ENCODE data around the gene EXD3. TPM values are rescaled to one million over a fixed set of nuclear protein-coding genes. Genes with fewer than 3 reads are reported as not detected.
A peak's percentile ranks its signal among the peaks of the same experiment; 100 is the strongest.

Gene EXD3
- polyA plus RNA-seq, 2 of the 4 experiments (the other 2 are of a cell fraction): 3.4 to 4.5 TPM

DNA sequence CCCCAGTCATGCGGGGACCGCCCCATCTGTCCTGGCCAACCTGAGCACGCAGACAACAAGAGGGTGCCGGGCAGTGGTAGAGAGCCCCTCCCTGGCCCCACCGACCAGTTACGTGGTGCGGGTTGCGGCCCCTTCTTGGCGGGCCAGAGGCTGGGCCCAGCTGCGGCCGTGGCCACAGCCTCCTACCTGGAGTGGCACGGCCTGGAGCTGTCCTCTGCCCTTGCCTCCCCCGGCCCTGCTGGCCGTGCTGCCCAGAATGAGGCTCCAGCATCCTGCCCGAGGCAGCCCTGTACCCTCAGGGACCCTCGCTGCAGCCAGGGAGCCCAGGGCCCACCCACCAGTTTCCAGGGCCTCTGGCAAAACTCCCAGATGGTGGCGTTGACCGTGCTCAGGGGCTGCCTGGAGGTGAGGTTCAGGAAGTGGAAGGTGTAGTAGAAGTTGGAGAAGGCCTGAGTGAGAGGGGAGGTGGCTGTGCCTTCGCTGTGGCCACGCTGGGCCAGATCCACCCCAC, 12.5 kb upstream of the EXD3 start:
- H3K9me3 ChIP-seq: no peaks in the 10 kb centered on the region
- FAIRE-seq (no peak), DNase-seq (ENCODE audit: low read depth in 1 of 2, low spot score in 1 of 2) (no peak), ATAC-seq (peak in 1 of 2 experiments; percentile 7; a peak in 3 of 6 replicates)
- CTCF ChIA-PET: interaction anchor here (0.6 to 7.4 kb wide), 4 partner anchors 10 to 139 kb away, joined by 3 to 86 read pairs (median 4); partner anchors contain the start of genes EXD3 and NOXA1
- POLR2A ChIA-PET: no interaction called here
- peak overlapping the region; percentile 69 for H3K4me2 ChIP-seq
- H3K4me3 ChIP-seq: no peak overlapping the region
- peak overlapping the region; percentile 69 to 76 for H3K27ac ChIP-seq
- TF ChIP-seq RAD21 (conservative IDR thresholded peaks at IDR 0.05 in 1 of 2, IDR thresholded peaks at IDR 0.05 in 1 of 2) (no peak), EHF (CRISPR knock-in tag; IDR thresholded peaks at IDR 0.05) (no peak), NFE2L2 (conservative IDR thresholded peaks at IDR 0.05; ENCODE audit: low read length) (no peak), TP53 (CRISPR knock-in tag; IDR thresholded peaks at IDR 0.05) (no peak), TFCP2L1 (CRISPR knock-in tag; IDR thresholded peaks at IDR 0.05) (no peak), ZFP36 (IDR thresholded peaks at IDR 0.05; ENCODE audit: borderline replicate concordance, partially characterized antibody) (no peak), PHF8 (IDR thresholded peaks at IDR 0.05; ENCODE audit: borderline replicate concordance, low read depth) (no peak), ESRRA (IDR thresholded peaks at IDR 0.05; ENCODE audit: borderline replicate concordance, low read length) (no peak), HMGXB4 (CRISPR knock-in tag; IDR thresholded peaks at IDR 0.05; ENCODE audit: borderline replicate concordance) (no peak)
- TF ChIP-seq, protein P1, sequence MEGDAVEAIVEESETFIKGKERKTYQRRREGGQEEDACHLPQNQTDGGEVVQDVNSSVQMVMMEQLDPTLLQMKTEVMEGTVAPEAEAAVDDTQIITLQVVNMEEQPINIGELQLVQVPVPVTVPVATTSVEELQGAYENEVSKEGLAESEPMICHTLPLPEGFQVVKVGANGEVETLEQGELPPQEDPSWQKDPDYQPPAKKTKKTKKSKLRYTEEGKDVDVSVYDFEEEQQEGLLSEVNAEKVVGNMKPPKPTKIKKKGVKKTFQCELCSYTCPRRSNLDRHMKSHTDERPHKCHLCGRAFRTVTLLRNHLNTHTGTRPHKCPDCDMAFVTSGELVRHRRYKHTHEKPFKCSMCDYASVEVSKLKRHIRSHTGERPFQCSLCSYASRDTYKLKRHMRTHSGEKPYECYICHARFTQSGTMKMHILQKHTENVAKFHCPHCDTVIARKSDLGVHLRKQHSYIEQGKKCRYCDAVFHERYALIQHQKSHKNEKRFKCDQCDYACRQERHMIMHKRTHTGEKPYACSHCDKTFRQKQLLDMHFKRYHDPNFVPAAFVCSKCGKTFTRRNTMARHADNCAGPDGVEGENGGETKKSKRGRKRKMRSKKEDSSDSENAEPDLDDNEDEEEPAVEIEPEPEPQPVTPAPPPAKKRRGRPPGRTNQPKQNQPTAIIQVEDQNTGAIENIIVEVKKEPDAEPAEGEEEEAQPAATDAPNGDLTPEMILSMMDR (IDR thresholded peaks at IDR 0.05): no peak
- H3K4me1 ChIP-seq: peaks cover 16% of the 10 kb centered on the region
- 84% methylated on average over 13 of the region's 20 CpGs for WGBS (ENCODE audit: missing lambda C conversion rate)

DNA sequence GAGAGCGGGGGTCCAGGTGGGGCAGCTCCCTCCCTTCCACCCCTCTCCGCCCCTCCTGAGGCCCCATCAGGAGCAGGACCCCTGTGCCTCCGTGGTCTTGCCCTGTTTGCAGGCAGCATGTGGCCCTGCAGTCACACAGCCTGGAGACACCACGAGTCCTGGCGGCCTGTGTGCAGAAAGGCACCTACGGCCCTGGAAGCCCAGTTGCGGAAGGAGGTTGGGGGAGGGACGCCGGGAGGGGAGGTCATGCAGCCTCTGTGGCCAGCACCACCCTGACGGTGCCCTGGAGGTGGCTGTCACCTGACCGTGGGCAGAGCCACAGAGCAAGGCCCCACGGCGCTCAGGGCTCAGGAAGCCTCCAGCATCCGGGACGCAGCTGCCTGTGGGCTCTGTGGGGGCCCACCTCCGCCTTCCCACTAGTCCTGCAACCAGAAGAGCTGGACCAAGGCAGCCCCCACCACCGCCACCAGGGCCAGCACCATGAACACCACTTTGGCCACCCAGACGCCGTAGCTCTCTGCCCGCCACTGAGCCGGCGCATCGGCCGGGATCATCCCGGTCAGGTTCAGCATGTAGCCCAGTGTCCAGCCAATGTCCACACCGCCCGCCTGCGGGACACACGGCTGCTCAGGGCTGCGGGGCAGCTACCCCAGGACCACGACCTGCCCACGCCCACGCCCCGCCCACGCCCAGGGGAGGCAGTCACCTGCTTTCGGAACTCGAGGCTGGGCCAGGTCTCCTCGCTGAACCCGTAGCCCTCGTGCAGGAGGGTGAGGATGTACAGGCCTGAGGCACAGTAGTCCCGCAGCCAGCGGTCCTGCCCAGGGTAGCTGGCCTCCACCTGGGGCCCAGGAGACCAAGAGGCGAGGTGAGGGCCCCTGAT, 11.8 kb upstream of the EXD3 start:
- no peak overlapping the region for H3K4me2 ChIP-seq
- H3K9me3 ChIP-seq: no peaks in the 10 kb centered on the region
- ATAC-seq: no peak
- no peak for FAIRE-seq
- peaks cover 23% of the 10 kb centered on the region for H3K4me1 ChIP-seq
- no peak overlapping the region for H3K4me3 ChIP-seq
- no peak for DNase-seq (ENCODE audit: low read depth in 1 of 2, low spot score in 1 of 2)
- ChIA-PET POLR2A (no interaction called here), CTCF (interaction anchor here (0.6 to 7.4 kb wide), 4 partner anchors 11 to 138 kb away, joined by 3 to 86 read pairs (median 4); partner anchors contain the start of genes EXD3 and NOXA1)
- H3K27ac ChIP-seq: no peak overlapping the region
- 88% methylated on average over 18 of the region's 43 CpGs for WGBS (ENCODE audit: missing lambda C conversion rate)
- TF ChIP-seq PBX3 (IDR thresholded peaks at IDR 0.05) (no peak), GATA3 (IDR thresholded peaks at IDR 0.05; ENCODE audit: borderline replicate concordance) (no peak), ZC3H11A (IDR thresholded peaks at IDR 0.05) (no peak), HOXB5 (CRISPR knock-in tag; IDR thresholded peaks at IDR 0.05) (no peak), KDM1A (IDR thresholded peaks at IDR 0.05; ENCODE audit: low read depth) (no peak), EHMT2 (IDR thresholded peaks at IDR 0.05; ENCODE audit: low read depth) (no peak), FOSB (CRISPR knock-in tag; IDR thresholded peaks at IDR 0.05) (no peak)
